ENCODE measurements around the gene S100A2.

DNA sequence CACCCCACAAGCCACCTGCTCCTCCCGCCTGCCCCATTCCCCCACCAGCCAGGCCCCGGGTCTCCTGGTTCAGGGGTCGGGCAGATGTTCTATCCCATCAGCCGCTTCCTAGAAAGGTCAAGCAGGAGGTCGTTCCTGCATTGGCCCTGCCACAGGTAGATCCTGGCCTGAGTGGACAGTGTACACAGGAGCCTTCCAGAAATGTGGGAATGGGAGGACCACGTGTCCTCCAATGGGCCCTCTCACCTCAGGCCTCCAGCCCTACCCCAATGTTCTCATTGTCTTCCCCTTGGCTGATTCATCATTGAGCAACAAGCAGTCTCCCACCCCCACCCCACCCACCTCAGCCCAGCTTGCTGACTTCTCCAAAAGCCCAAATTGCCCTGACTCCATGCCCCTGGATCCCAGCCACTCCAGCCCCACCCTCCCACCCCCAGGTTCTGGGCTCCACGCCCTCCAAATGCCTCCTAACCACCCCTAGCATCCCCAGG is 45.2 kb upstream of the S100A2 start:
- TF ChIP-seq POLR2A (IDR thresholded peaks at IDR 0.05), result no peak
- TF ChIP-seq, protein P1, sequence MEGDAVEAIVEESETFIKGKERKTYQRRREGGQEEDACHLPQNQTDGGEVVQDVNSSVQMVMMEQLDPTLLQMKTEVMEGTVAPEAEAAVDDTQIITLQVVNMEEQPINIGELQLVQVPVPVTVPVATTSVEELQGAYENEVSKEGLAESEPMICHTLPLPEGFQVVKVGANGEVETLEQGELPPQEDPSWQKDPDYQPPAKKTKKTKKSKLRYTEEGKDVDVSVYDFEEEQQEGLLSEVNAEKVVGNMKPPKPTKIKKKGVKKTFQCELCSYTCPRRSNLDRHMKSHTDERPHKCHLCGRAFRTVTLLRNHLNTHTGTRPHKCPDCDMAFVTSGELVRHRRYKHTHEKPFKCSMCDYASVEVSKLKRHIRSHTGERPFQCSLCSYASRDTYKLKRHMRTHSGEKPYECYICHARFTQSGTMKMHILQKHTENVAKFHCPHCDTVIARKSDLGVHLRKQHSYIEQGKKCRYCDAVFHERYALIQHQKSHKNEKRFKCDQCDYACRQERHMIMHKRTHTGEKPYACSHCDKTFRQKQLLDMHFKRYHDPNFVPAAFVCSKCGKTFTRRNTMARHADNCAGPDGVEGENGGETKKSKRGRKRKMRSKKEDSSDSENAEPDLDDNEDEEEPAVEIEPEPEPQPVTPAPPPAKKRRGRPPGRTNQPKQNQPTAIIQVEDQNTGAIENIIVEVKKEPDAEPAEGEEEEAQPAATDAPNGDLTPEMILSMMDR (IDR thresholded peaks at IDR 0.05), result no peak

All from esophagus squamous epithelium (tissue), 4 donors.